Ovary (tissue), 3 donors: ENCODE data around the gene CEP164.

Experiments
- POLR2A ChIP-seq: fragments of 450-650 bp; IDR thresholded peaks from one replicate; pipeline ENCODE4 v1.6.1; 2017; ENCODE audit warnings: antibody characterized with exemption, mild to moderate bottlenecking, moderate library complexity
- TF ChIP-seq, protein P1 (sequence below), 3 donors: fragments of 450-650 bp in 2 of 3; fragments of 200-600 bp in 1 of 3; IDR thresholded peaks; one replicate each; pipeline versions ENCODE4 v1.5.1 to v1.8.0; 2016 to 2022; ENCODE audit warnings: antibody characterized with exemption in 3 of 3, mild to moderate bottlenecking in 1 of 3
- donor health status: DM: no; HTN: no; CAD: no.

GRCh38 chr11:117315285-117316196, 12.1 kb upstream of the CEP164 start:
- TF ChIP-seq, protein P1, sequence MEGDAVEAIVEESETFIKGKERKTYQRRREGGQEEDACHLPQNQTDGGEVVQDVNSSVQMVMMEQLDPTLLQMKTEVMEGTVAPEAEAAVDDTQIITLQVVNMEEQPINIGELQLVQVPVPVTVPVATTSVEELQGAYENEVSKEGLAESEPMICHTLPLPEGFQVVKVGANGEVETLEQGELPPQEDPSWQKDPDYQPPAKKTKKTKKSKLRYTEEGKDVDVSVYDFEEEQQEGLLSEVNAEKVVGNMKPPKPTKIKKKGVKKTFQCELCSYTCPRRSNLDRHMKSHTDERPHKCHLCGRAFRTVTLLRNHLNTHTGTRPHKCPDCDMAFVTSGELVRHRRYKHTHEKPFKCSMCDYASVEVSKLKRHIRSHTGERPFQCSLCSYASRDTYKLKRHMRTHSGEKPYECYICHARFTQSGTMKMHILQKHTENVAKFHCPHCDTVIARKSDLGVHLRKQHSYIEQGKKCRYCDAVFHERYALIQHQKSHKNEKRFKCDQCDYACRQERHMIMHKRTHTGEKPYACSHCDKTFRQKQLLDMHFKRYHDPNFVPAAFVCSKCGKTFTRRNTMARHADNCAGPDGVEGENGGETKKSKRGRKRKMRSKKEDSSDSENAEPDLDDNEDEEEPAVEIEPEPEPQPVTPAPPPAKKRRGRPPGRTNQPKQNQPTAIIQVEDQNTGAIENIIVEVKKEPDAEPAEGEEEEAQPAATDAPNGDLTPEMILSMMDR (IDR thresholded peaks at IDR 0.05) = no peak
- no peak for TF ChIP-seq POLR2A
